ENCODE results near the gene ANO6. TPM values are rescaled to one million over a fixed set of nuclear protein-coding genes. Genes with fewer than 3 reads are reported as not detected.

Gene ANO6
- polyA plus RNA-seq, 1 donor (not counting 4 experiments of a cell fraction or from before 2014, with no cell fraction given) = 64.3 TPM

- no peaks in the 10 kb centered on the region for H3K4me1 ChIP-seq (ENCODE audit: control insufficient read depth, extremely low read depth, insufficient read depth, low read length)
- no peaks in the 10 kb centered on the region for H3K79me2 ChIP-seq (ENCODE audit: control insufficient read depth, insufficient read depth, low read length)
- dilution Hi-C loops (cut with MboI; ENCODE audit: extremely low pct_ligation_motif_present, low sequenced_read_pairs) = no loop called here
- H3K36me3 ChIP-seq (ENCODE audit: control insufficient read depth in 2 of 2, extremely low read depth in 1 of 2, insufficient read depth in 2 of 2, low read length in 2 of 2) = peaks cover 14 to 40% of the 10 kb centered on the region in 2 experiments
- no peak for FAIRE-seq
- no peak overlapping the region for H3K4me2 ChIP-seq (ENCODE audit: control insufficient read depth, extremely low read depth, insufficient read depth, low read depth, low read length)
- no peak overlapping the region for H3K27ac ChIP-seq (ENCODE audit: control insufficient read depth, insufficient read depth, low read length)
- no peaks in the 10 kb centered on the region for H4K20me1 ChIP-seq (ENCODE audit: control insufficient read depth, extremely low read depth, insufficient read depth, low read length)
- no peak overlapping the region for H3K4me3 ChIP-seq (ENCODE audit: control insufficient read depth in 2 of 3, extremely low read depth in 1 of 3, insufficient read depth in 2 of 3, low read depth in 1 of 3, low read length in 3 of 3)
- H3K9me1 ChIP-seq (ENCODE audit: control insufficient read depth, extremely low read depth, insufficient read depth, low read length) = no peaks in the 10 kb centered on the region
- no peaks in the 10 kb centered on the region for H3K27me3 ChIP-seq (ENCODE audit: control insufficient read depth, extremely low read depth, insufficient read depth, low read length)
- no peaks in the 10 kb centered on the region for H3K9me3 ChIP-seq (ENCODE audit: control insufficient read depth, low read depth, low read length)
- no peak for TF ChIP-seq CTCF (optimal IDR thresholded peaks at IDR 0.05 in 1 of 3, IDR thresholded peaks at IDR 0.05 in 1 of 3, conservative IDR thresholded peaks at IDR 0.05 in 1 of 3; ENCODE audit: extremely low read depth in 1 of 3, insufficient read depth in 2 of 3, low read length in 3 of 3)
- no peak for TF ChIP-seq EZH2 (IDR thresholded peaks at IDR 0.05; ENCODE audit: low read length)
- no peak overlapping the region for H3K9ac ChIP-seq (ENCODE audit: control insufficient read depth, extremely low read depth, insufficient read depth, low read length)
- DNase-seq (ENCODE audit: low read depth, low spot score) = no peak
- H2AFZ ChIP-seq (ENCODE audit: control insufficient read depth, low read length) = no peak overlapping the region
These were observed 209.5 kb downstream of the ANO6 start for GRCh38 chr12:45425426-45425825.

- H3K4me2 ChIP-seq (ENCODE audit: control insufficient read depth, extremely low read depth, insufficient read depth, low read depth, low read length) = no peak overlapping the region
- DNase-seq (ENCODE audit: low read depth, low spot score) (no peak), FAIRE-seq (no peak)
- H3K79me2 ChIP-seq (ENCODE audit: control insufficient read depth, insufficient read depth, low read length) = no peaks in the 10 kb centered on the region
- dilution Hi-C loops (cut with MboI; ENCODE audit: extremely low pct_ligation_motif_present, low sequenced_read_pairs) = no loop called here
- H2AFZ ChIP-seq (ENCODE audit: control insufficient read depth, low read length) = no peak overlapping the region
- no peaks in the 10 kb centered on the region for H3K27me3 ChIP-seq (ENCODE audit: control insufficient read depth, extremely low read depth, insufficient read depth, low read length)
- H3K9me1 ChIP-seq (ENCODE audit: control insufficient read depth, extremely low read depth, insufficient read depth, low read length) = no peaks in the 10 kb centered on the region
- TF ChIP-seq EZH2 (IDR thresholded peaks at IDR 0.05; ENCODE audit: low read length) (no peak), CTCF (optimal IDR thresholded peaks at IDR 0.05 in 1 of 3, IDR thresholded peaks at IDR 0.05 in 1 of 3, conservative IDR thresholded peaks at IDR 0.05 in 1 of 3; ENCODE audit: extremely low read depth in 1 of 3, insufficient read depth in 2 of 3, low read length in 3 of 3) (no peak)
- H3K36me3 ChIP-seq (ENCODE audit: control insufficient read depth in 2 of 2, extremely low read depth in 1 of 2, insufficient read depth in 2 of 2, low read length in 2 of 2) = peaks cover 14 to 40% of the 10 kb centered on the region in 2 experiments
- H3K9ac ChIP-seq (ENCODE audit: control insufficient read depth, extremely low read depth, insufficient read depth, low read length) = no peak overlapping the region
- H3K27ac ChIP-seq (ENCODE audit: control insufficient read depth, insufficient read depth, low read length) = no peak overlapping the region
- H3K4me1 ChIP-seq (ENCODE audit: control insufficient read depth, extremely low read depth, insufficient read depth, low read length) = no peaks in the 10 kb centered on the region
- H4K20me1 ChIP-seq (ENCODE audit: control insufficient read depth, extremely low read depth, insufficient read depth, low read length) = no peaks in the 10 kb centered on the region
- H3K9me3 ChIP-seq (ENCODE audit: control insufficient read depth, low read depth, low read length) = no peaks in the 10 kb centered on the region
- H3K4me3 ChIP-seq (ENCODE audit: control insufficient read depth in 2 of 3, extremely low read depth in 1 of 3, insufficient read depth in 2 of 3, low read depth in 1 of 3, low read length in 3 of 3) = no peak overlapping the region
These were observed 210.4 kb downstream of the ANO6 start for GRCh38 chr12:45426294-45426693.

Measured in keratinocyte (primary cell).